ENCODE data around the gene SYNE2.
"Not testable (repeated sequence)": the region's sequence is repeated elsewhere in the genome, so short reads cannot be mapped to it uniquely, and the experiment has no call there.

The SYNE2 gene

GRCh38 chr14:63869940-63870752 is 17.3 kb downstream of the SYNE2 start:
- DNase-seq = not testable (repeated sequence)

GRCh38 chr14:63870753-63871037 is 17.9 kb downstream of the SYNE2 start:
- DNase-seq = not testable (repeated sequence)

- no peak for DNase-seq
Measured at GRCh38 chr14:63874223-63874622, 21.4 kb downstream of the SYNE2 start.

- DNase-seq = no peak
Measured at GRCh38 chr14:63875311-63875710, 22.5 kb downstream of the SYNE2 start.

GRCh38 chr14:63877550-63877939 is 24.7 kb downstream of the SYNE2 start:
- DNase-seq = no peak

GRCh38 chr14:63878052-63878451 is 25.2 kb downstream of the SYNE2 start:
- DNase-seq = no peak

- DNase-seq = no peak
Measured at GRCh38 chr14:63878792-63879191, 26.0 kb downstream of the SYNE2 start.

GRCh38 chr14:63881926-63882325 is 29.1 kb downstream of the SYNE2 start:
- DNase-seq = no peak

GRCh38 chr14:63887899-63888298 is 35.1 kb downstream of the SYNE2 start:
- DNase-seq = no peak

GRCh38 chr14:63890553-63890952 is 37.7 kb downstream of the SYNE2 start:
- DNase-seq = no peak

- DNase-seq = no peak
Measured at GRCh38 chr14:63891148-63891975, 38.6 kb downstream of the SYNE2 start.

- DNase-seq = no peak
Measured at GRCh38 chr14:63892265-63892664, 39.5 kb downstream of the SYNE2 start.

- no peak for DNase-seq
Measured at GRCh38 chr14:63893701-63894458, 41.1 kb downstream of the SYNE2 start.

- DNase-seq = peak; percentile 61
Measured at GRCh38 chr14:63895510-63895909, 42.7 kb downstream of the SYNE2 start.

- peak; percentile 52 for DNase-seq
Measured at GRCh38 chr14:63896278-63896720, 43.5 kb downstream of the SYNE2 start.

GRCh38 chr14:63897721-63898163 is 44.9 kb downstream of the SYNE2 start:
- no peak for DNase-seq

- no peak for DNase-seq
Measured at GRCh38 chr14:63899953-63900352, 47.1 kb downstream of the SYNE2 start.

GRCh38 chr14:63901434-63902085 is 48.8 kb downstream of the SYNE2 start:
- DNase-seq = no peak

GRCh38 chr14:63902375-63902976 is 49.7 kb downstream of the SYNE2 start:
- DNase-seq = peak; percentile 11

- DNase-seq = no peak
Measured at GRCh38 chr14:63904724-63905123, 51.9 kb downstream of the SYNE2 start.

GRCh38 chr14:63905370-63905769 is 52.6 kb downstream of the SYNE2 start:
- no peak for DNase-seq

- no peak for DNase-seq
Measured at GRCh38 chr14:63908667-63909264, 56.0 kb downstream of the SYNE2 start.

All from DMS53 (cell line).